Retinal pigment epithelial cell (primary cell): ENCODE results near the gene ATAD1.

ENCODE experiments used
- DNase-seq: peaks from one replicate; pipeline ENCODE4 v3.0.0-alpha.2; 2010; ENCODE audit warnings: low read depth
- H3K4me3 ChIP-seq: 2 replicates; pipeline ENCODE4 v1.5.1; 2011; ENCODE audit warnings: mild to moderate bottlenecking, low read length, control low read depth, moderate library complexity
- TF ChIP-seq, protein P1 (sequence below): conservative IDR thresholded peaks from 2 replicates; pipeline ENCODE4 v1.5.1; 2011; ENCODE audit warnings: low read depth, low read length, control low read depth, inconsistent platforms

The ATAD1 gene

DNA sequence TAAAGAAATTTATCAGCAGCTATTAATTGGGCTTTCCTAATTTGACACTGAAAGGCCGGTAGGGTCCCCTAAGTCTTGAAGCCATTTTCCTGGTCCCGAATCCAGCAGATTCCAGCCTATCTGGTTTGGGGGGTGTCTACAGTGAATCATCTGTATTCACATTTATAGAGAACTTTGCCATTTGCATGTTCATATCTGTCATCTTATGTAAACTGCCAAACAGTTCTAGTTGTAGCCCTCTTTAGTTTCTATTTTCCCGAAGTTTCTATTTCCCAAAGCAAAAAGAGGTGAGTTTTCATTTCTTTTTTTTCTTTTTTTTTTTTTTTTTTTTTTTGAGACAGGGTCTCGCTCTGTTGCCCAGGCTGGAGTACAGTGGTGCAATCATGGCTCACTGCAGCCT lies 110.8 kb downstream of the ATAD1 start:
- TF ChIP-seq, protein P1, sequence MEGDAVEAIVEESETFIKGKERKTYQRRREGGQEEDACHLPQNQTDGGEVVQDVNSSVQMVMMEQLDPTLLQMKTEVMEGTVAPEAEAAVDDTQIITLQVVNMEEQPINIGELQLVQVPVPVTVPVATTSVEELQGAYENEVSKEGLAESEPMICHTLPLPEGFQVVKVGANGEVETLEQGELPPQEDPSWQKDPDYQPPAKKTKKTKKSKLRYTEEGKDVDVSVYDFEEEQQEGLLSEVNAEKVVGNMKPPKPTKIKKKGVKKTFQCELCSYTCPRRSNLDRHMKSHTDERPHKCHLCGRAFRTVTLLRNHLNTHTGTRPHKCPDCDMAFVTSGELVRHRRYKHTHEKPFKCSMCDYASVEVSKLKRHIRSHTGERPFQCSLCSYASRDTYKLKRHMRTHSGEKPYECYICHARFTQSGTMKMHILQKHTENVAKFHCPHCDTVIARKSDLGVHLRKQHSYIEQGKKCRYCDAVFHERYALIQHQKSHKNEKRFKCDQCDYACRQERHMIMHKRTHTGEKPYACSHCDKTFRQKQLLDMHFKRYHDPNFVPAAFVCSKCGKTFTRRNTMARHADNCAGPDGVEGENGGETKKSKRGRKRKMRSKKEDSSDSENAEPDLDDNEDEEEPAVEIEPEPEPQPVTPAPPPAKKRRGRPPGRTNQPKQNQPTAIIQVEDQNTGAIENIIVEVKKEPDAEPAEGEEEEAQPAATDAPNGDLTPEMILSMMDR: no peak
- H3K4me3 ChIP-seq: no peak overlapping the region
- DNase-seq: no peak

DNA sequence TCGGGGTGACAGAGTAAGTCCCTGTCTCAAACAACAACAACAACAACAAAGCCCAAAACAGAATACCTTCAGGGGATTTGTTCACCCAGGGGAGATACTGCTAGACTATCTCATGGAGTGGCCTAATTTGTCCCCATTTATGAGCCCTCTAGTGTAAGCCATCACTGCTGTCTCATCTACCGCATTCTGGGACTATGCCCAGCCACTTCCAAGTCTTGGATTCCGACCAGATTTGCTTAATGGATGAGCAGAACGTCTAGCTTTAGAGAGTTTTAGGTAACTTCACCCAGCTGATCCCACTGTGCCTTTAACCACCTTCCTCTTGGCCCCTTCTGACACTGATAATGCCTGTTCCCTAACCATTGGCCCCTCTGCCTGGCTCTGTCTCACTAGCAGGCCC lies 111.3 kb downstream of the ATAD1 start:
- no peak overlapping the region for H3K4me3 ChIP-seq
- TF ChIP-seq, protein P1: no peak
- no peak for DNase-seq

DNA sequence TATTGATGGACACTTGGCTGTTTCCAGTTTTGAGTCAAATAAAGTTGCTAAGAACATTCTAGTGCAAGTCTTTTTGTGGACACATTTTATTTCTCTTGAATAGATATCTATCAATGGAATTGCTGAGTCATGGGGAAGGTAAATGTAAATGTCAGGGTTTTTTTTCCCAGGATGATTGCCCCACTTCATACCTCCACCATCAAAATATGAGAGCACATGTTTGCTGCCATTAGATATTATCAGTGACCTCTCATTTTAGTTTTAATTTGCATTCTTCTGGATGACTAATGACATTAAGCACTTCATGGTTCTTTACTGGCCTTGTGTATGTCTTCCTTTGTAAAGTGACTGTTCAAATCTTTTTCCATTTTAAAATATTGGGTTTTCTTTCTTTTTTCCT lies 112.7 kb downstream of the ATAD1 start:
- DNase-seq: no peak
- no peak overlapping the region for H3K4me3 ChIP-seq
- TF ChIP-seq, protein P1: no peak

DNA sequence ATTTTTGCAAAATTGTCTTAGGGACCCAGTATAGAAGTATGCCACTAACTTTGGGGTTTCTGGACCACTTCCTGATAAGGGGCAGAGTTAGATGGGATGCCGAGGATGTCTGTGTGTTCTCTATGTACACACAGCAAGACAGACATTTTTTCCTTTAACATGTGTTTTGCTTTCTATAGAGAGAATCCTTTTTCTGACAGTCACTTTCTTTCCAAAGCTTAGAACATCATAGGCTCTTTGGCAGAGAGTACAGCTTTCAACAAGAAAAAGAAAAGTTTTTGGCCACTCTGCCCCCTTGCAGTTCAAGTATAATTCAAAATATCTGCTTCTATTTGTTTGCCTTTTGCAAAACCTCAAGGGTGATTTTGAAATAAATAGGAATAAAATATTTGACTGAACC lies 114.3 kb downstream of the ATAD1 start:
- DNase-seq: no peak
- no peak overlapping the region for H3K4me3 ChIP-seq
- TF ChIP-seq, protein P1: no peak

DNA sequence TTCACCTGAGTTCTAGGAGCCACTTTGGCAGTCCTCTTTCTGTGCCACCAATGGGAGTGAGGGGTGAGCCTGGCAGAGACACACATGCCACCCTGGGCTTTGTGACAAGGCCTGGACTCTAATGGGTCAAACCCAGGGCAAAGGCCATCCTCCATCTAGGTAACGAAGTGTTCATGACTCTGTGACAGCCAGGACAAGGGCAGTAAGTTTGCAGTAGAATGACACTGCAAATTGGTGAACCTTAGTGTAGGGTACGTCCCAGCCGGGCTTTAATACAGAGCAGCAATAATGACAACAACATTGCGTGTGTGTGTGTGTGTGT lies 115.1 kb downstream of the ATAD1 start:
- TF ChIP-seq, protein P1: no peak
- no peak overlapping the region for H3K4me3 ChIP-seq
- no peak for DNase-seq

DNA sequence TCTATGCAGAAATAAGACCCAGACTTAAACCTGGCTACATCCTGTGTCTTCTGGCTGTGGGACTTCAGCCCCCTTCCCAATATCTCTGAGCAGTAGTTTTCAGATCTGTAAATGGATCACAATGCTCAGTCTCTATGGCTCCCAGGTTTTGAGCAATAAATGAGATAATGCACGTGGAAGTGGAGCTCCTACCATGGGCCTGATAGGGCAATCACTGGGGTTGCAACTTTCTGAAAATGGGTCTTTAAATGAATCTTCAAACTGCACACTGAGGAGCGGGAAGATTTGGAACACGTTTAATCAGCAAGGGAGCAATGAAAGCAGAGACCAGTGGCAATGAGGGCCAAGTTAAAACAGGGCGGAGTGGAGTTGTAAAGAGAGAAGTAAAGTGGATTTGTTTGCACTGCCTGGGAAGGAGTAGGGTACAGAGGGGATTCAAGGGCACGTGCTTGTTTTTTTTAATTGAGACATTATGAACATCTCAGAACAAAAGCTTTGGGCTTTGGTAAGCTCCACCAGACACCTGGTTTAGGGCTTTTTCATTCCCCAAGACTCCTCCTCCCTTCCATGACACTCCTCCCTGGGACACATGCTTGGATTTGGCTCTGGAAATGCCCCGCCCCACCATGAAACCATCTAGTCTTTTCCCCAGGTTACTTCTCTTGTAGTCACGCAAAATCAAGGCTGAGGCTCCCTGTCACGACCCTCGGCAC lies 115.6 kb downstream of the ATAD1 start:
- no peak for DNase-seq
- TF ChIP-seq, protein P1: no peak
- no peak overlapping the region for H3K4me3 ChIP-seq
